Omental fat pad (tissue), 4 donors: ENCODE results near the gene GDNF. TPM values are rescaled to one million over a fixed set of nuclear protein-coding genes. Genes with fewer than 3 reads are reported as not detected.
"Not testable (repeated sequence)": the region's sequence is repeated elsewhere in the genome, so short reads cannot be mapped to it uniquely, and the experiment has no call there.

Source experiments
- ATAC-seq: fragments of 150-250 bp; one replicate; pipeline ENCODE4 v1.9.1; 2016; ENCODE audit warnings: mild to moderate bottlenecking, moderate library complexity; ENCODE audit not compliant: low FRiP score
- DNase-seq: peaks from one replicate; pipeline ENCODE4 v3.0.0-alpha.2; 2019; ENCODE audit warnings: low spot score
- CTCF ChIP-seq, 3 donors: fragments of 450-650 bp; IDR thresholded peaks; one replicate each; pipeline ENCODE4 v1.5.1; 2016 to 2017; ENCODE audit warnings: antibody characterized with exemption in 3 of 3, mild to moderate bottlenecking in 3 of 3, moderate library complexity in 2 of 3
- total RNA-seq, 4 donors: library from RNA; depleted of rRNA; stranded (reverse); fragments of >200 nt; gene quantifications; one replicate each; pipeline ENCODE4 v1.1.0, GENCODE V29; 2016

The GDNF gene
- total RNA-seq, 4 donors from 2014 or later, result 0.13 TPM; not detected in 3

DNA sequence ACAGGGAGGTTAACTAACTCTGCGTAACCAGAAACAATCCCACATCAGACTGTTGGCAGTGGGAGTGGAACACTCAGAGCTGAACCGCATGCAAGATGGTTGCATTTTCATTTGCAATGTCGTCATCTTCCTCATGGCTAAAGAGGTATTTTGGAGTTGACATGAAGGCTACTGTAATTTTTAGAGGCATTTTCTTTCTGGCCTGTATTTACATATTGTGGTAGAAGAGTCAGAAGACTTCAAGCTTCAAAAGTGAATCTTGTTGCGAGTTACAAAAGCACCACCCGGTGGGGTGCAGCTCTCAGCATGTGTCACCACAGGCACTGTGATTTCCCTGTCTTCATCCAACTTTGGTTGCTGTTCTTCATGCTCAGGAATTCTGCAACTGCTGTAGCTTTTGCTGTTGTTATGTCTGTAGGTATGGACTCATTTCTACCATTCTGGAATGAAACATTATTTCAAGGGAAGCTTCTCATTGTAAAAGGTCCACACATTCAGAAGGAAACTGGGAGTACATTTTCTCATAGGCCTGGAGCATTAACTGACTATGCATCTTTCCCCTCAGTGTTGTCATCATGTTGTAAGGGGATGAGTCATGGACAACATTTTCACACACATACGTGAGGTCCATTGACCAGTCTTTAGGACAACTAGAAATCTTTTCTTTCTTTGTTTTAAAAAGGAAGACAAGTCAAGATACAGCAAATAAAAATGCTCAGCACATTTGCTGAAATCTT, 35.4 kb upstream of the GDNF start:
- no peak for ATAC-seq

GRCh38 chr5:37873988-37874387, 34.1 kb upstream of the GDNF start:
- no peak for TF ChIP-seq CTCF (IDR thresholded peaks at IDR 0.05)

More for the DNA sequence above, 35.4 kb upstream of the GDNF start:
- no peak for TF ChIP-seq CTCF (IDR thresholded peaks at IDR 0.05)
- DNase-seq, result no peak

GRCh38 chr5:37871023-37871815, 31.4 kb upstream of the GDNF start:
- no peak for TF ChIP-seq CTCF (IDR thresholded peaks at IDR 0.05)
- ATAC-seq, result no peak

More at GRCh38 chr5:37873988-37874387, 34.1 kb upstream of the GDNF start:
- ATAC-seq, result no peak
- DNase-seq, result no peak

DNA sequence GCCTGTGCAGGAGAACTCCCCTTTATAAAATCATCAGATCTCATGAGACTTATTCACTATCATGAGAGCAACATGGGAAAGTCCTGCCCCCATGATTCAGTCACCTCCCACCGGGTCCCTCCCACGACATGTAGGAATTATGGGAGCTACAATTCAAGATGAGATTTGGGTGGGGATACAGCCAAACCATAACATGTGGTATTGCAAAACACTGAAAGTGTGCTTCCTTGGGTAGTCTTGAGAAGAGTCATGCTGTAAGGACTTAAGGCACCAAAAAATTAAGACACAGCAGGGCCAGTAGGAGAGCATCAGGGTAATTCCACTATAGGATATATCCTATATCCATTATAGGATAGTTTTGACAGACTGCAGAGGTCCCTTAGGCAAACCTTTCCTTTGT, 29.4 kb upstream of the GDNF start:
- no peak for ATAC-seq
- no peak for TF ChIP-seq CTCF (IDR thresholded peaks at IDR 0.05)
- DNase-seq, result no peak

More at GRCh38 chr5:37871023-37871815, 31.4 kb upstream of the GDNF start:
- DNase-seq, result no peak

DNA sequence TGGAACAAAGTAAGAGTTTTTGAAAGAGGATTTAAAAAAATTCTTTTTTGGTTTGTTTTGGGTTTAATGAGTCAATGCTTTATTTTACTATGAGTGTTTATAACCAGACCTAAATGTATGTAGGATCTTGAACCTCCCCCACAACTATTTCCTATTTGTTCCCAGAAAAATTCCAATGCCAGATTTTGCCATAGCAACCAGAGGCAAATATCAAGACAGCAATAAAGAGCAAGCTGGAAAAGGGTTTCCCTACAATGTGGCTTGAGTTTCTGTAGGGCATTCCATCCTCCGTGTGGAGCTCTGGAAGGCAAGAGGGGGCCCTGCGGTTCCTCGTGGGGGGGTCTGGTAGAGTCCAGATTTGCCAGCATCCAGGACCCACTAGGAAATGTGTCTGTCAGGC, 27.8 kb upstream of the GDNF start:
- DNase-seq (no peak), ATAC-seq (no peak)
- no peak for TF ChIP-seq CTCF (IDR thresholded peaks at IDR 0.05)

- not testable (repeated sequence) for ATAC-seq, DNase-seq
Measured at GRCh38 chr5:37862907-37863306, 23.1 kb upstream of the GDNF start.

DNA sequence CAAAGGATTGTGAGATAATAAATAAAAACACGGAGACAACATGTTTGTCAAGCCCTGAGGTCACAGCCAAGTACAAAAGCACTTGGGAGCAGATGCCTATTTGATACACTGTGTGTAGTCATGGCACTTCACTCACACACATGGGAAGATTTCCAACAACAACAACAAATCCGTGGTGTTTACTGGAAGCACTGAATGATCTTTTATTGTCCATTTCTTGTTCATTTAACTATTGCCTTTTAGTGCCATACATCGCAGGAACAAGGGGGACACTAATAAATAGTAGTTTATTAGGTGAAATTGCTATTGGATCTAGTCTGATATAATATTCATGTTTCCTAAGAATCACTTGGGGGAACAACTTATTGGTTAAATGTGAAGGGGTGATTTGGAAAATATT, 20.4 kb upstream of the GDNF start:
- DNase-seq (no peak), ATAC-seq (no peak)
- TF ChIP-seq CTCF (IDR thresholded peaks at IDR 0.05), result no peak
